Activated T-cell treated with anti-CD3 and anti-CD28 coated beads for 48 hours (primary cell): ENCODE measurements around the gene RPAP2.

Experiments used
- DNase-seq: peaks from one replicate; pipeline ENCODE4 v3.0.0-alpha.2; 2020; ENCODE audit warnings: low read depth

Gene RPAP2

GRCh38 chr1:92447033-92447681 lies 148.3 kb downstream of the RPAP2 start:
- DNase-seq = no peak

GRCh38 chr1:92447976-92448375 lies 149.1 kb downstream of the RPAP2 start:
- DNase-seq = no peak
